Esophagus (tissue), 2 donors: ENCODE measurements around the gene C1orf226. TPM values are rescaled to one million over a fixed set of nuclear protein-coding genes. Genes with fewer than 3 reads are reported as not detected.
A peak's percentile ranks its signal among the peaks of the same experiment; 100 is the strongest.

Experiments used
- H3K27ac ChIP-seq, 2 donors: one replicate each; pipeline ENCODE4 v1.5.1; 2013; ENCODE audit warnings: low read depth in 2 of 2, mild to moderate bottlenecking in 2 of 2, inconsistent platforms in 1 of 2, low read length in 1 of 2, moderate library complexity in 1 of 2
- H3K27me3 ChIP-seq, 2 donors: one replicate each; pipeline ENCODE4 v1.6.1; 2013; ENCODE audit warnings: low read length in 2 of 2, control low read depth in 1 of 2, mild to moderate bottlenecking in 1 of 2; ENCODE audit not compliant: insufficient read depth in 2 of 2, control insufficient read depth in 1 of 2
- H3K36me3 ChIP-seq, 2 donors: one replicate each; pipeline ENCODE4 v1.6.1; 2013; ENCODE audit warnings: low read length in 1 of 2; ENCODE audit not compliant: control insufficient read depth in 2 of 2, insufficient read depth in 2 of 2
- H3K4me1 ChIP-seq, 2 donors: one replicate each; pipeline ENCODE4 v1.6.1; 2013; ENCODE audit warnings: low read length in 1 of 2; ENCODE audit not compliant: control insufficient read depth in 2 of 2, insufficient read depth in 2 of 2
- H3K4me3 ChIP-seq, 2 donors: one replicate each; pipeline ENCODE4 v1.5.1; 2013; ENCODE audit warnings: low read length in 2 of 2, mild to moderate bottlenecking in 2 of 2, low read depth in 1 of 2, moderate library complexity in 1 of 2
- H3K9me3 ChIP-seq, 2 donors: one replicate each; pipeline ENCODE4 v1.6.1; 2013; ENCODE audit warnings: mild to moderate bottlenecking in 2 of 2, low read depth in 1 of 2, low read length in 1 of 2, moderate library complexity in 1 of 2; ENCODE audit not compliant: control insufficient read depth in 2 of 2, insufficient read depth in 1 of 2
- WGBS, 2 donors: extraction: QIAGEN DNeasy Blood & Tissue Kit; methylation state at CpG; one replicate each; pipeline ENCODE4 v1.1.7; 2013; 5-methylcytosine and 5-hydroxymethylcytosine counted together
- polyA plus RNA-seq, 2 donors: library from polyadenylated mRNA; stranded (reverse); fragments of 200-250 nt; gene quantifications; one replicate each; pipeline ENCODE4 v1.2.3, GENCODE V29; 2013
- donor health status: healthy with polysubstance abuse.
- donor health status: Bipolar disorder and iron deficiency.

Gene C1orf226, protein sequence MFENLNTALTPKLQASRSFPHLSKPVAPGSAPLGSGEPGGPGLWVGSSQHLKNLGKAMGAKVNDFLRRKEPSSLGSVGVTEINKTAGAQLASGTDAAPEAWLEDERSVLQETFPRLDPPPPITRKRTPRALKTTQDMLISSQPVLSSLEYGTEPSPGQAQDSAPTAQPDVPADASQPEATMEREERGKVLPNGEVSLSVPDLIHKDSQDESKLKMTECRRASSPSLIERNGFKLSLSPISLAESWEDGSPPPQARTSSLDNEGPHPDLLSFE
- polyA plus RNA-seq: 1 to 10 TPM; 2.2 to 4.5 TPM

DNA sequence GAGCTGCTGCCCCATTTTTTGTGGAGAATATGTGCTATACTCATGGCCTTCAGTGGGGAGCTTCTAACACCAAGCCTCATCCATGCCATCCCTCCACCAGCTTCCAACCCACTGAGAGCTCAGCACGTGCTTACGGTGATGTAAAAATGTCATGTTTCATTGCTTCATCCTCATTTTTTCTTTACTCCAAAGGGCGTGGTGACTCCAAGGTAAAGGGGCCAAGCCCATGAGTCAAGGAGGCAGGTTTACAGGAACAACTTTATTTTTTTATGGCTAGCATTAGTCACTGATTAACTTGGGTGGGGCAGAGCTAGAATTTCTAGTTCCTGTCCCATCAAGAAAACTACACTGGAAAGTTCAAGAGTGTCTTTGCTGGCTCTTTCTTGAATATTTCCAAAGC lies at the start of gene C1orf226:
Gene C1orf226, plus strand, starts transcription at position 346 of the 400 bp plus-strand sequence. CDS start 174 bp downstream, outside the sequence.
- Histone ChIP-seq H3K4me1 (peaks cover 0 to 12% of the 10 kb centered on the region in 2 donors), H3K36me3 (no peaks in the 10 kb centered on the region), H3K4me3 (no peak within 1 kb of the TSS), H3K9me3 (no peaks in the 10 kb centered on the region), H3K27ac (peak within 1 kb of the TSS; percentile 96 to 99), H3K27me3 (no peaks in the 10 kb centered on the region)
- 52 to 63% methylated on average over 3 of the region's 3 CpGs for WGBS, 2 donors

DNA sequence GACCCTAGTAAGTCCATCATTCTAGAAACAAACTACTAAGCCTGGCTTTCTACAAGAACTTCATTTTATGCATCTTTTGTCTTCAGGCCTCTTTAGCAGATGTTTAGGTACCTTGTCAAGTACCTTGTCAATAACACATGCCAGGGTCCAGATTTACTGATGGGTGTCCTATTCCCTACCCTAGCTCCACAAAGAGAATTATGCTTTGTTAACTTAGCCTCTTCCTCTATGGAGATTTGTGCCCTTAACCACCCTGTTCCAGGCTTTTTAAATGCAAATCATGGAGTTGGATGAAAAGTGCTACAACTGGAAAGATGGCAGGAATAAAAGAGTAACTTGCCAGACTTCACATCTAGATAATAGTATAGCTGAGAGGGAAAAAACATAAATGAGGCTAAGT lies 47.5 kb upstream of the C1orf226 start:
- H3K4me1 ChIP-seq: no peaks in the 10 kb centered on the region
- H3K4me3 ChIP-seq: no peak overlapping the region
- no peaks in the 10 kb centered on the region for H3K27me3 ChIP-seq
- H3K9me3 ChIP-seq: no peaks in the 10 kb centered on the region
- H3K36me3 ChIP-seq: no peaks in the 10 kb centered on the region
- H3K27ac ChIP-seq: no peak overlapping the region

DNA sequence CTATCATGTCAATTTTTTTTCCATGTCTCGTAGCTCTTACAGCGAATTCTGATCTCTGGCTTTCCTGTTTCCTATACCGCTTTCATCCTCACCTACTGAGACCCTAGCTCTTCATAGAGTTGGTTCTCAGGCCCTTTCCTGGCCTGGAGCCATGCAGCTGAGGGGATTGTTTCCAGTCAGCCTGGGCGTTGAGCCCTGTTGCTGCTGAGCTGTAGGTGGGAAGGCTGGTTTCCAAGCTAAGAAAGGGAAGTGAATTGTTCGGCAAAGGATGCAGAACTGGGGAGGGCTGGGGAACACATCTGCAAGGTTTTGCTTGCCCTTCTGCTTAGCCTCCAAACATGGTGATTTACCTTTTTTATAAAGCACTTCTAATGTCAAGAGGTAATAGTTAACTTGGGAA lies 46.4 kb upstream of the C1orf226 start:
- no peak overlapping the region for H3K27ac ChIP-seq
- 69 to 71% methylated on average over 5 of the region's 5 CpGs for WGBS, 2 donors
- no peak overlapping the region for H3K4me3 ChIP-seq
- no peaks in the 10 kb centered on the region for H3K36me3 ChIP-seq
- no peaks in the 10 kb centered on the region for H3K27me3 ChIP-seq
- no peaks in the 10 kb centered on the region for H3K9me3 ChIP-seq
- H3K4me1 ChIP-seq: no peaks in the 10 kb centered on the region

DNA sequence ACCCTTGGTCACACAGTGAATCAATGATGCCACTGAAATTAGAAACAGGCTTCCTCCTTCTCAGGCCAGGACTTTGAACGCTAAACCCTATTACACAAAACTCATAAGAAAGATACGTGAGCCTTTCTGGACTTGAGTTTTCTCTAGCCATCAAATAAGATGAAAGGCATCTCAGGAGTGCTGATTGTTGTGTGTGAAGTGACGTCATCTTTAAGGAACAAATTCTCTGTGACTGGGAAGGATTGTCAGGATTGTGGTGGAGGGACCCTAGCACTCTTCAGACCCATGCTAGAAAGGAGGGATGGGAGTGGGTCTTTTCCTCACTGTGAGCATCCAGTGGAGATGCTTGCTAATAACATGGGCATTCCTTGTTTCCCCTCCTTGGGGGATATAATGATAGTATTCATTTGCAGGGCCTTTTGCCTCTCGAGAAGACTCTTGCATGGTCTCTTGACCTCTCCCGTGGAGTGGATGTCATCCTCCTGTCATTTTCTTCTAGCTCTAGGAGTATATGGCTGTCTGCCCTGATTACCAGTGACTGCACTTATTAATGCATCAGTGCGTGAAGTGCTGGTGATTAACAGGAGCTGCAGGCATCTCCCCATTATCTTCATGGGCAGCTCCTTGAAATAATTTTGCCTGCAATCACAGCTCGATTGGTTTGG lies 44.8 kb upstream of the C1orf226 start:
- no peak overlapping the region for H3K4me3 ChIP-seq
- no peaks in the 10 kb centered on the region for H3K36me3 ChIP-seq
- H3K9me3 ChIP-seq: no peaks in the 10 kb centered on the region
- H3K27me3 ChIP-seq: no peaks in the 10 kb centered on the region
- H3K4me1 ChIP-seq: no peaks in the 10 kb centered on the region
- H3K27ac ChIP-seq: no peak overlapping the region
- 81 to 86% methylated on average over 7 of the region's 7 CpGs for whole genome bisulfite sequencing, 2 donors

DNA sequence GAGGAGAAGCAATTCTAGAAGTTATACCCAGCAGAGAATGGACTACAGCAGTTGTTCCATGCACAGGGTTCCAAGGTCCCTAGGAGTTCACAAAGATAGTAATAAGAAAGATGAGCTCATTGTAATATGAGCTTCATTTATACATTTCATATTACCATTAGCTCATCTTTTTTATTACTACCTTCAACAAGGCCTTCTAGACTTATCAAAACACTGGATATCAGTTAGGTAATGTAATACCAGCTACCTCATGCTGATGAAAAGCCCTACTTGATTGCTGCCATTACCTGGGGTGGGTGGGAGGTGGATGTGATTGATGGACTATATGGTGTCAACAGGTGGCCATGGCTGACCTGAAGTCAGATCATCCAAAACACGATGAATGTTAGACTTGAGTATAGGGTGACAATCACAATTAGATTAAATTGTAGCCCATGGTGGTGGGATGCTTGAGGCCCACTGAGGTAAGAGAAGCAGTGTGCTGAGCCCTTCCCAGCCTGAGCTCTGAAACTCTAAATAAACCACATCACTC lies 39.0 kb upstream of the C1orf226 start:
- Histone ChIP-seq H3K27me3 (no peaks in the 10 kb centered on the region), H3K4me1 (no peaks in the 10 kb centered on the region), H3K9me3 (peaks cover 0 to 2% of the 10 kb centered on the region in 2 donors), H3K4me3 (no peak overlapping the region), H3K27ac (no peak overlapping the region), H3K36me3 (no peaks in the 10 kb centered on the region)
- 96 to 97% methylated on average over 1 of the region's 1 CpG for WGBS, 2 donors

DNA sequence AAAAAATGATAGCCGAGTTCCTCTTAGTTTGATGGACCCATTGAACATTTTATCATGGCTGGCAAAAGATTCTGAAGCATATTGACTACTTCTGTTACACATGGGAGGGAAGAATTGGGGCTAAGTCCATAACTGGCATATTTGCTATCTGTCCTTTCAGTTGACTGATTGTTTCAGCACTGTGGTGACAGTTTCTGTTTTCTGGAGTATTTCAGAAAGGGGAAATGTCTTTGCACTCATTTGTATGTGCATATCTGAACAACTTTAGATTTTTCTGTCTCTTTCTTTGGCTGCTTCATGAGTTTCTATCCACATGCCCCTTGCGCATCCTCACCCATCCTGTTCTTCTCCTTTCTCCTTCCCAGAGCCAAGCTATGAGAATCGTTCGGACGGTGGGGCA lies 38.1 kb upstream of the C1orf226 start:
- H3K36me3 ChIP-seq: no peaks in the 10 kb centered on the region
- H3K27ac ChIP-seq: no peak overlapping the region
- peaks cover 0 to 2% of the 10 kb centered on the region in 2 donors for H3K9me3 ChIP-seq
- H3K27me3 ChIP-seq: no peaks in the 10 kb centered on the region
- 89 to 91% methylated on average over 5 of the region's 5 CpGs for WGBS, 2 donors
- H3K4me1 ChIP-seq: no peaks in the 10 kb centered on the region
- H3K4me3 ChIP-seq: no peak overlapping the region

DNA sequence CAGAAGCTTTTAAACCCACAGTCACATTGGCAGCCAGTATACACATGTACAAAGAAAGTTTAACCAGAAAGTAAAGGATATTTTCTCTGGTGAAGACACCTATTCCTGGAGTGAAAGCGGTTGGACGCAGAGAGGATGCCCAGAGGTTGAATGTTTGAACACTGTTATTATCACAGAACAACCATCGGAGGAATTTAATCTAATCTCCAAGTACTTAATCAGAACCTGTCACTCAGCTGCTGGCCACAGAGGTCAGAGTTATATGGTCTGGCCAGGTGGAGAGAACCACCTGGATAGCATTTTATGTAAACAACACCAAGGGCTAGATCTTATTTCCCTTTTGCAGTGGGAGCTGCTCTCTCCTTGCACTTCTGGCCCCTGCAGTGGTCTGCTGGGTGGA lies 34.2 kb upstream of the C1orf226 start:
- peaks cover 0 to 2% of the 10 kb centered on the region in 2 donors for H3K9me3 ChIP-seq
- no peaks in the 10 kb centered on the region for H3K27me3 ChIP-seq
- peaks cover 0 to 5% of the 10 kb centered on the region in 2 donors for H3K4me1 ChIP-seq
- no peaks in the 10 kb centered on the region for H3K36me3 ChIP-seq
- H3K4me3 ChIP-seq: no peak overlapping the region
- H3K27ac ChIP-seq: no peak overlapping the region
- WGBS, 2 donors: 43 to 62% methylated on average over 3 of the region's 3 CpGs

DNA sequence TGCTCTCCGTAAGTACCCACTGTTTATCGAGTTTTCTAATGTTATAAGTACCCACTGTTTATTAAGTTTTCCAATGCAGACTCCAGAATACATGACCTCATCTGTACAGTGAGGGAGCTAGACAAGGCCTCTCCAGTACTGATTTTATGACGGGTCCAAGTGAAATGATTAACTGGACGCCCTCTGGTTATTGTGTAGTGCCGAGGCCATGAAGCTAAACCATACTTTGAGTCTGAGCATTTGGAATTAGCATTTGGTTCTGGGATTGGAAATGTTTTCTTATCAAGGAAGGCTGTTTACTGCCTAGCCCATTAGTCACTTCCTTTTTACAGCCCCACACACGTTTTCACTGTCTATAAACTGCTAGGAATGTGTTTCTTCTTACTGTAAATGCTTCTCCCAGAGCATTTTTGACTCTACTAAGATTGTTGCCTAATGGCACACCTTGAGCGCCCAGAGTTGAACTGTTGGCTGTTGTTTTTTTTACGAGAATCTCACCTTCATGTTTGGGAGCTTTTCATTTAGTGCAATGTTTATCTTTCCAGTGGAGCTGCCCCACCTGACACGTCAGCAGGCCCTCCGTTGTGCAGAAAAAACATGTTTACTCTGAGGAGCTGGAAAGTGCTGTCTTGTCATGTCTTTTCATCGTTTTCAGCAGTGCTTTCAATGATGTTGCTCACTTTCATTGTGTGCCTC lies 31.7 kb upstream of the C1orf226 start:
- Histone ChIP-seq H3K27me3 (no peaks in the 10 kb centered on the region), H3K36me3 (no peaks in the 10 kb centered on the region), H3K4me3 (no peak overlapping the region), H3K27ac (peak overlapping the region in 1 of 2 donors; percentile 1), H3K4me1 (peaks cover 0 to 5% of the 10 kb centered on the region in 2 donors), H3K9me3 (no peaks in the 10 kb centered on the region)
- 46 to 51% methylated on average over 11 of the region's 11 CpGs for WGBS, 2 donors

DNA sequence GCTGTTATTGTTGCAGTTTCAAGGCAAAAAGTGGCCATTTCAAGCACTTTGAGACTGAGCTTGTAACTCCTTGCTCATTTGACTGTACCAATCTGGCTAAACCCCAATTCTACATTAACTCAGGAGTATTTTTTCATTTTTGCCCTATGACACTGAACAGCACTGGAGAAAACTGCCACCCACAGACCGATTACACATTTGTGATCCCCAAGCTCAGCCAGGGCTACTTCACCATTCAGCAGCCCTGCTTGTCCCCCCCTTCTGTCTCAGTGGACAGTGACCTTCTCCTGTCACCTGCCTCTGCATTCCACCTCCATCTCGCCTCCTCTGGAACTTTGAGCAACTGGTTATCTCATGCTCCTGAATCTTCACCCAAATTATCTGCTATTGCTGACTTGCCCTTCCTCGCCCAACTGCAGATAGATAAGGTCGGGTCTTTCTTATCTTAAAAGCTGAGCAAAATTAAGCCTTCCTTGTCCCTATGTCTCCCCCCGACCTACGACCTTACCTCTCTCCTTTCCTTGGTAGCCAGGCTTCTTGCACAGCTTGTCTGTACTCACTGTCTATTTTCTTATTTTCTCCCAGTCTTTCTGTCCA lies 30.2 kb upstream of the C1orf226 start:
- Histone ChIP-seq H3K4me1 (peaks cover 0 to 5% of the 10 kb centered on the region in 2 donors), H3K9me3 (no peaks in the 10 kb centered on the region), H3K36me3 (no peaks in the 10 kb centered on the region), H3K4me3 (no peak overlapping the region), H3K27me3 (no peaks in the 10 kb centered on the region), H3K27ac (no peak overlapping the region)
- whole genome bisulfite sequencing, 2 donors: 73 to 82% methylated on average over 6 of the region's 6 CpGs
